Right forelimb (tissue), 1 donor: Measurements from ENCODE around the gene NFYA.

ENCODE experiments used
- DNase-seq: peaks from one replicate; pipeline ENCODE4 v3.0.0-alpha.2; 2018

NFYA gene

GRCh38 chr6:41047306-41047705 lies 25.5 kb upstream of the NFYA start:
- DNase-seq = no peak

- DNase-seq = no peak
Observed at GRCh38 chr6:41047745-41048732, 24.7 kb upstream of the NFYA start.

DNA sequence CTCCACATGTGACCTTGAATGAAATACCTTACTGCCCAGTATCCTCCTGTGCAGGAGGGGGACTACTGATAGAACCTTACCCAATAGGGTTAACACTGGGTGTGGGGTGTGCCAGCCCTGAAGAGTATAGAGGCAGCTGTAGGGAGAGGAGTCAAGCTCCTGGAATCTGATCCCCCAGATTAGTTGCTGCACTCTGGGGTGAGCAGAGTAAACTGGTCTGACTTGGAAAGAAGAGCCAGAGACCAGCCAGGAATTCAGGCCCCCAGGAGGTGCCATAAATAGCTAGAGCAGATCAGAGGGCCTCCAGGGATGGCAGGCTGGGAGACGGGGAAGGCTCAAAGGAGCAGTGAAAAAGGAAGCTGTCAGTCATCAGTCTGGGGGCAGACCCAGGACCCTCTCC lies 23.3 kb upstream of the NFYA start:
- DNase-seq = no peak

DNA sequence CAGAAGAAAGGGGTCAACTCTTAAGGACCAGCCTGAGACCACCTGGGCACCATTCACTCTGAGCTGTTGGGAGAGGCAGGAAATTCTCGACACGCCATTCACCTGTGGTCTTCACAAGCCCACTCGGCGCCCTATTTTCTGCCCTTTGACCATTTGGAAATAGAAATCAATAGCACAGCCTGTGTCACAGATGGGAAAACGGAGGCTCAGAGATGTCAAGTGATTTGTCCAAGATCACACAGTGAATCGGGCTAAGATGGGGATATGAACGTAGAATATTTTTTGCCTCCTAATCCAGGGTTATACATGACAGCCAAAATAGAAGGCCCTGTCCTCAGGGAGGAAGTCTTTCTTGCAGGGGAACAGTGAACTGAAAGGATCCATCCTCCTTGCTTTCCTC lies 22.8 kb upstream of the NFYA start:
- no peak for DNase-seq

GRCh38 chr6:41050536-41050935 lies 22.2 kb upstream of the NFYA start:
- no peak for DNase-seq

DNA sequence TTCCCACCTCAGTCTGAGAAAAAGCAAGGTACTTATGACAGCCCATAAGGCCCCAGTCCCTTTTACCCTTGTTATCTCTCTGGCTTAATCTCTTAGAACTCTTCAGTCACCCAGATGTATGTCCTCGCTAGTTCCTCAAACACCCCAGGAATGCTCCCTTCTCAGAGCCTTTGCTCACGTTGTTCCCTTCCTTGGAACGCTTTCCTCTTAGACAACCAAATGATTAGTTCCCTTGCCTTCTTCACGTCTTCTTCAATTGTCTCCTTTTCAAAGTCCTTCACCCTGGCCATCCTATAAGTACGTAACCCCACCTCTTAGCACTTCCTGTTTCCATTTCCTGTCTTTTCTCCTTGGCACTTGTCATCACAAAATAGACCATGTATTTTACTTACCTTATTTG lies 20.9 kb upstream of the NFYA start:
- DNase-seq = no peak

DNA sequence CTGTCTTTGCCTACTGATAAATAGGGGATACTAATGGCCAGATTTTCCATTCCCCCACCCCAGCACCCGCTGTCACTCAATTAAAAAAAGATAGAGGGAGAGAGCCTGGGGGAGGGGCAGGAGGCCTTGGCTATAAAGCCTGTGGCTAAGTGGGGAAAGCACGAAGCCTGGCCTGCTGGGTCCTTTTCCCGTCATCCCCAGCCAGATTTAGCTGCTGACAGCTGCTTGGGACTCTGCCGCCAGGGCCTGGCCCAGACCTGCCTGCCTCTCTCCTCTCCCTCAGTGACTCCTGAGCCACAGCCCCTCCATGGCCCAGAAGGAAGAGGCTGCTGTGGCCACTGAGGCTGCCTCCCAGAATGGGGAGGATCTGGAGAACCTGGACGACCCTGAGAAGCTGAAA lies 19.7 kb upstream of the NFYA start, which contains the start of gene APOBEC2:
Gene APOBEC2, plus strand, starts transcription at position 162 of the 400 bp plus-strand sequence. Its CDS starts 146 bp downstream, at position 308.
- DNase-seq = peak; percentile 53

GRCh38 chr6:41054511-41054910 lies 18.3 kb upstream of the NFYA start:
- no peak for DNase-seq

- DNase-seq = no peak
Observed at GRCh38 chr6:41055149-41055548, 17.6 kb upstream of the NFYA start.

DNA sequence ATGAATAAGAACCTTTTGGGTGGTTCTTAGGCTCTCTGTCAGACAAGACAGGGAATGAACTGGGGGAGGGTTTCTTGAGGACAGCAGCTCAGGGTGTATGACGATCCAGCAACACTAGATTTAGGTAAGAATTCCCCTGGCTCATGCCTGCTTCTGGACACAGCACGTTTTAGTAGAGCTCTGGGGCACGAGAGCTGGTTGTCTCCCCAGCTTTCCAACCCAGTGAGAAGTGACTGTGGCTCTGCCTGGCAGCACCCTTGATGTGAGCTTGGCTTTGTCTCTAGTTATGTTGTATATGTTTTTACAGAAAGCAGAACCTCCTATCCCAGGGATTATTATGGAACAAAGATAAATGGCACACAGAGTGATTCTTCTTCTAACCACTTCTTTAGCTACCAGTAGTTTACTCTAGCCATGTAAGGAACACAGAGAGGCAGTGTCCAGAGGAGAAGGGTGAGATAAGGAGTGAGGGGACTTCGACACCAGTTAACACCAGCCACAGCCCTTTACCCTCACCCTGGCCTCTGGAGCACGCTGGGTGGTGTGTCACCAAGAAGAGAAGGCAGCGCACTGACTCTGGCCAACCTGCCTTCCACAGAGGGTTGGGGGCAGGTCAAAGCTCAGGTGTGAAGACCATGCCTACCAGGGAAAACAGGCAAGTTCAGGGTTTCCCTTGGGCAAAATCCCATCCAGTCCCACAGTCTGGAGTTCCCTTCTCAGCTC lies 15.8 kb upstream of the NFYA start:
- no peak for DNase-seq

DNA sequence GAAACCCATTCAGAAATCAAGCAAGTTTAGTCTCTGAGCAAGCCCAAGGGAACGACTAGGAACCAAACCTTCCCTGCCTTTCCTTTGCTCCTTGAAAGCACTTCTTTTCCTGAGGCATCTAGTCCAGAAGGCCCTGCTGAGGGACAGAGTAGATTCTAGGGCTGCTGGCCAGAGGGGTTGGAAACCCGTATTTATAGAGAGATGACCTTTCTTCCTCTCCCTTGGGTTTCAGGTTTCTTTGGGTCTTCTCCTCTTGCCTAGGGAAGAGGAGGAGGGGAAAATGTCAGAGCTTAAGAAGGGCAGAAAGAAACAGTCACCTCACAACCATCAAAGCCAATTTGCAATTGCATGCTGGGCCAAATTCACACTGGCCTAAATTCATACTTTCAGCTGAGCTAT lies 14.0 kb upstream of the NFYA start:
- DNase-seq = no peak

DNA sequence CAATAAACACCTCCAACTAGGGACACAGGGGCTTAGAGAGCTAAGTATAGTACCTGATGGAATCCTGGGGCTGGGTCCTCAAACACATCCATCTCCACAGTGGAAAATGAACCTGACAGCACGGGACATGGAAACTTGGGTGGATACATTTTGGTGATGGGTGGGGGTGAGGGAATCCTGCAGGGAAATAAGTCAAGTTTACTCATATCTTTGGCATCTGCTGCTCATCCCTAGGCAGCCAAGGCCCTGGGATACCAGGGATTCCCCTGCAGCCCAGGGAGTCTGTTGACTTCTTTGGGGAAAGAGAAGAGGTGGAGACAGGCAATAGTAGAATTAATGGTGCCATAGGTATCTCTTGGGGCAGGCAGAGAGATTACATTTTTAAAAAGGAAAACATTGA lies 13.2 kb upstream of the NFYA start:
- no peak for DNase-seq

DNA sequence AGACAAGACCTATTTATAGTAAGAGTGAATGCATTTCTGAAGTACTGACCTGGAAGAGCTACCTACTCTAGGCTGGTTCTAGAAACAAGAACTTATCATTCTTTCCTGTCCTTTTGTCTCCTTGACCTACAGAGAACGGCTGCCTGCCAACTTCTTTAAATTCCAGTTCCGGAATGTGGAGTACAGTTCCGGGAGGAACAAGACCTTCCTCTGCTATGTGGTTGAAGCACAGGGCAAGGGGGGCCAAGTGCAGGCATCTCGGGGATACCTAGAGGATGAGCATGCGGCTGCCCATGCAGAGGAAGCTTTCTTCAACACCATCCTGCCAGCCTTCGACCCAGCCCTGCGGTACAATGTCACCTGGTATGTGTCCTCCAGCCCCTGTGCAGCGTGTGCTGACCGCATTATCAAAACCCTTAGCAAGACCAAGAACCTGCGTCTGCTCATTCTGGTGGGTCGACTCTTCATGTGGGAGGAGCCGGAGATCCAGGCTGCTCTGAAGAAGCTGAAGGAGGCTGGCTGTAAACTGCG lies 11.5 kb upstream of the NFYA start:
- no peak for DNase-seq

- no peak for DNase-seq
Observed at GRCh38 chr6:41062056-41062455, 10.7 kb upstream of the NFYA start.

DNA sequence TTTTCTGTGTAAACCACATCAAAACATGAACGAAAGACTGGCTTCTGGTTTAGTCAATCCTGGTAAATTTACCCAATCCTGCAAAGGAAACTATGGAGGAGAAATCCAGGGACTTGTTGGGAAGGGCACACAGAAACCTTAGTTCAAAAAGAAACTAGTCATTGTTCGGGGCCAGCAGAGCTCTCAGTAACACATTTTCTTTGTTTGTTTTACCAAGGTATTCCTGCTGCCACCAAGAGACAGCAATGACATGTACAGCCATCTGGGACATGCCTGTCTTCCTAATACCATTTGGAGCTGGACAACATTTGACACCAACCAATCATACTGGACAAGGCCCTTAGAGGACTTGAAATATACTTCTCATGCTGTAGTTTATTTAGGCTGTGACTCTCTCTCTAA lies 8.9 kb upstream of the NFYA start:
- DNase-seq = no peak

DNA sequence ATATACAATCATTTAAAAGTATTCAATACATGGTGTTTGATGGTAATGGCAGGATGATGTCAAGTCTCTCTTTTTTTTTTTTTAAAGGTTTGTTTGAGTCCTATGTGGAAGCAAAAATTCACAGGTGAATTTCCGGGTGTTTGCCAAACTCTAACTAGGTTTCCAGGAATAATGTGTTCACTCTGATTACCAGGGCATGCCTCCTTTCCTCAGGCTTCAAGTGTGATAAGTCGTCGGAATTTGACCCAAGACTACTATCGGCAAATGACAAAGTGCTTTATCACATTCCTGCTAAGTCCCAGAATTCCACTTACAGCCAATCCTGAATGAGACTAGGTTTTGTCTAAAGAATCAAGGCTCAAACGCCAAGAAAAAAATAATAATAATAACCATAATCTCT lies 7.9 kb upstream of the NFYA start:
- DNase-seq = no peak

DNA sequence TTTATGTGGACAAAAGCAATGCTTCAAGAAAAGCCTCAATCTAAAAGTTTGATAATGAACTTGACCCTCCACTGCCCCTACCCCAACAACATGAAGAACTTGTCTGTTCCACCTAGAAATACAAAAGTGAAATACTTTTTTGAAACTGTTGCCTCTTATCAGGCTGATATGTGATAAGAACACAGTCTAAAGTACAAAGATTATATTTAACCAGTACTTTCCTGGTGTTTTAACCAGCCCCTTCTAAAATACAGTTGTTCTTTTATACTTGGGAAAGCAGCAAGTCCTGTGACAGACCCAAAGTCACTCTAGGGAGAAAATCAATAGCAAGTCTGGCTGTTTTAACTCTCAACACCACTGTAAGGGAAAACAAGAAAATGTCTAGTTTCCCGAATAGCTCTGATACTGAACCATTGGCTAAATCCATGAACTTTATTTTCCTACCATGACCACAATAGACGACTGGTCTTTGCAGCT lies 7.2 kb upstream of the NFYA start:
- no peak for DNase-seq

GRCh38 chr6:41066867-41067304 lies 5.9 kb upstream of the NFYA start:
- DNase-seq = peak; percentile 79

DNA sequence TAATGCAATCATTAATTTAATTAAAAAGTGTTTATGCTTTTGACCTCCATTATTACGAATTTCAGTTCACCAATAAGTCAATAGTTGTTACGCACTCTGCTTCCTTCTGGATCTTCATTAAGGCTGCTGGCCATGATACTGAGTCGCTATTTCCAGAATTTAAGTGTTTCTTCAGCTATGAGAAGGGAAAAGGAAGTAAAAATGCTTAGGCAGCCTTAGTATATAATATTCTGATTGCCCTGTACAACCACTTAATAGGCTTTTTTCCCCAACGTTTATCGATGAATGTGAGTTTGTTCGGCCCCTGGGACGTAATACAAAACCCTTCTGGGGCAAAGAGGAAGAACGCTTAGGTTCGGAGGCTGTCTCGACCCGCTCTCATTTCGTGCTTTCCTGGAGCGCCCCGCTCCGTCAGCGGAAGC lies 1.3 kb upstream of the NFYA start:
- DNase-seq = no peak

DNA sequence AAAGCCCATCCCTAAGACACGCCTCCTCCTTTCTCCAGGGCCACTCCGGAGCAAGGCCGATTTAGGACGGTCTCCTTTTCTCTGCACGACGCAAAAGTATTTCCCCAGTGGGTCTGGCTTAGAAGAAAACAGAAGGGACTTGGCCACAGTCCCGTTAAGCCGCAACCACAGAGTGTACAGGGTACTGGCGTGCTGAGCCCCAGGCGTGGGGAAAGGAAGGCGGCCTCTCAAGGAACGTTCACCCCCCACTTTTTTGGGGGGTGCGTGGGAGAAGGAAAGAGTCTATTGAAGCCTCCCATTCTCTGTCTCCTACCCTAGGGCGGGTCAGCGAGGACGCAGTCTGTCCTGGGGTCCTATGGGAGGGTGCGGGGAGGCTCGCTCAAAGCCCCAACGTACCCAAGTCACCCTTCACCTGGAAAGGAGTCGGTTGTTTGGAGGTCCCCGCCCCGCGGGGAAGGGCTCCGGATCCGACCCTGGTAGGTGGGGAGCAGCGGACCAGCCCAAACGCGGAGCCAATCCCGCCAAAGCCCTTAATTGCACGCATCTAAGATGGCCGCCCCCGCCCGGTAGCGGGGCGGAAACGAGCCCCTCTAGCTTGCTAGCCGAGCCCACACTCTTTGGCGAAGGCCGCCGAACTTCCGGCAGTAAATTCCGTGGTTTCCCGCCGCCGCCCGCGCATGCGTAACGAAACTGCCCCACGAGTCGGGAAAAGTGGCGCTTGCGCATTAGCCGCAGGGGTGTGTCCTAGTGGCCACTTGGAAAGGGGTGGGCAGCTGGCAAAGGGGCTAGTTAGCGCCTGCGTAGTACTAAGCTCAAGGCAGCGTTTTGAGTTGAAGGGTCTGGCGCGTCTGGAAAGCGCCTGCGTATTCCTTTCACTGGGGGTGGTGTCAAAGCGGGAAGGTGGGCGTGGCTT lies 595 bp upstream of the NFYA start, which contains the start of gene OARD1:
Gene OARD1, minus strand, starts transcription at position 434 of the 913 bp plus-strand sequence. CDS start 722 bp downstream, outside the sequence.
- DNase-seq = peak; percentile 100

- DNase-seq = peak; percentile 89
Observed at GRCh38 chr6:41073203-41073967, 611 bp downstream of the NFYA start.
